Natural killer cell (primary cell): ENCODE results near the gene FHIT. TPM values are rescaled to one million over a fixed set of nuclear protein-coding genes. Genes with fewer than 3 reads are reported as not detected.

ENCODE experiments used
- ATAC-seq, 3 donors: fragments of 150-1000 bp in 2 of 3; fragments of 200-7000 bp in 1 of 3; cut with Tn5 transposase; 1 replicate in 1 of 3; 2 replicates in 2 of 3; pipeline ENCODE4 v1.10.0; 2021; ENCODE audit warnings: mild to moderate bottlenecking in 2 of 3, moderate library complexity in 2 of 3
- DNase-seq, 2 donors: peaks; one replicate each; pipeline versions ENCODE4 v3.0.0 to v3.0.0-alpha.2; 2013 to 2021; ENCODE audit warnings: mixed read lengths in 1 of 2
- H3K27ac ChIP-seq: one replicate; pipeline ENCODE4 v1.5.1; 2013; ENCODE audit warnings: mild to moderate bottlenecking, low read length
- H3K27me3 ChIP-seq: one replicate; pipeline ENCODE4 v1.6.1; 2013; ENCODE audit warnings: low read length; ENCODE audit not compliant: control insufficient read depth, insufficient read depth
- H3K36me3 ChIP-seq: one replicate; pipeline ENCODE4 v1.6.1; 2013; ENCODE audit warnings: low read length; ENCODE audit not compliant: control insufficient read depth, insufficient read depth
- H3K4me1 ChIP-seq: one replicate; pipeline ENCODE4 v1.6.1; 2013; ENCODE audit warnings: low read length; ENCODE audit not compliant: control insufficient read depth, insufficient read depth
- H3K4me3 ChIP-seq: one replicate; pipeline ENCODE4 v1.5.1; 2013; ENCODE audit warnings: low read length
- H3K9me3 ChIP-seq: one replicate; pipeline ENCODE4 v1.6.1; 2013; ENCODE audit warnings: low read length; ENCODE audit not compliant: control insufficient read depth, insufficient read depth
- H3K27ac Mint-ChIP-seq, 2 donors: one replicate each; pipeline ENCODE4 v1.8.0; 2022; ENCODE audit warnings: mild to moderate bottlenecking in 2 of 2, mixed read lengths in 2 of 2, moderate library complexity in 1 of 2
- H3K27me3 Mint-ChIP-seq, 2 donors: one replicate each; pipeline ENCODE4 v1.8.0; 2022; ENCODE audit warnings: low read depth in 2 of 2, mixed read lengths in 2 of 2
- H3K36me3 Mint-ChIP-seq: one replicate; pipeline ENCODE4 v1.8.0; 2022; ENCODE audit warnings: mixed read lengths
- H3K4me1 Mint-ChIP-seq, 2 donors: one replicate each; pipeline ENCODE4 v1.8.0; 2022; ENCODE audit warnings: mixed read lengths in 2 of 2
- H3K4me3 Mint-ChIP-seq: one replicate; pipeline ENCODE4 v1.8.0; 2022; ENCODE audit warnings: mild to moderate bottlenecking, moderate library complexity, mixed read lengths
- H3K9me3 Mint-ChIP-seq, 2 donors: one replicate each; pipeline ENCODE4 v1.8.0; 2022; ENCODE audit warnings: mixed read lengths in 2 of 2
- CTCF ChIP-seq: fragments of 200-600 bp; IDR thresholded peaks from one replicate; pipeline ENCODE4 v1.8.0; 2022; ENCODE audit warnings: antibody characterized with exemption
- WGBS: methylation state at CpG from one replicate; pipeline ENCODE4 v1.1.7; 2013; ENCODE audit warnings: missing lambda C conversion rate; ENCODE audit not compliant: insufficient coverage; 5-methylcytosine and 5-hydroxymethylcytosine counted together
- intact Hi-C: fragments of 100-400 bp; cut with micrococcal nuclease; formaldehyde crosslinking; loops from one replicate; pipeline ENCODE4 v1.14.2; 2022
- total RNA-seq, 4 donors: library from RNA; stranded (reverse); fragments of 120-200 nt in 1 of 4; gene quantifications; one replicate each; pipeline versions ENCODE4 v1.2.3 to v1.2.4, GENCODE V29; 2013 to 2022

FHIT gene
- total RNA-seq, 3 donors from 2014 or later (not counting 1 experiment from before 2014, with no cell fraction given), result 2.7 to 6.1 (median 3.3) TPM

DNA sequence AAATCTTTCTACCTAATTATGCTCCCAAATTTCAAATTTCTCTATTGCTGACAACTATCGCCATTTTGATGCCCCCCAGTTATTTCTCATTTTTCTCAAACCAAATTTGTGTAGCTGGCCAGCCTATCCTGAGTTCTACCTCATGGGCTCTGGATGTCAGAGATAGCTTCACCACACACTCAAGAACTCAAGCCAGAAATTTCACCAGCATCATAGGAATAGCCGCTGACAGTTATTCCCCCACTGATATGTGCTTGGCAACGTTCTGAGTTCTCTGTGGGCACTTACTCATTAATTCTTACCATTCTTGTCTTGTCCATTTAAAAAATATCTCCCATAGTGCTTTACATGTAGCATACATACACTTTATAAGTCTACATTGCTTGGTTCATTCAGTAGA, 264.7 kb downstream of the FHIT start:
- Mint-ChIP-seq H3K27me3 (no peaks in the 10 kb centered on the region), H3K4me3 (no peak overlapping the region), H3K27ac (no peak overlapping the region), H3K4me1 (no peaks in the 10 kb centered on the region), H3K36me3 (no peaks in the 10 kb centered on the region), H3K9me3 (peaks cover 12 to 13% of the 10 kb centered on the region in 2 donors)
- Histone ChIP-seq H3K27ac (no peak overlapping the region), H3K27me3 (no peaks in the 10 kb centered on the region), H3K36me3 (no peaks in the 10 kb centered on the region), H3K4me3 (no peak overlapping the region), H3K9me3 (peaks cover 2% of the 10 kb centered on the region), H3K4me1 (no peaks in the 10 kb centered on the region)
- WGBS, result 87% methylated on average over 3 of the region's 3 CpGs
- DNase-seq, result no peak
- ATAC-seq, result no peak
- intact Hi-C loops, result no loop called here
- no peak for TF ChIP-seq CTCF

DNA sequence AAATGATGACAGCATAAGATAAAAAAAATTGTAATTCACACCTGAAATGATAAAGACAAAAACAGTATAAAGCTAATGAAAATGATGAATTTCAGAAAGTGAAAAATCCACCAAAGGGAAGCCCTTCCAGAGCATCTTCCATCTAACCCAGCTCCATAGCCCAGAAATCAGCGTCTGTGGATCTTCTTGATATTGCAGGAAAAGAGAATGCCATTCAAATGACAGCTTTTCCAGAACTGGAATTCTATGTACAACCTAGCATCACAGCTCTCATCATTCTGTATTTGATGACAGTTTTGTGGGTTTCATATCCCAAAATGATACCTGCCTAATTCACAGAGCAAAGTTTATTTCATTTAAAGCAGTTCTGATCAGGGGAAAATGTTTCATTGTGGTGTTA, 267.3 kb downstream of the FHIT start:
- Mint-ChIP-seq H3K9me3 (peaks cover 13 to 15% of the 10 kb centered on the region in 2 donors), H3K27ac (no peak overlapping the region), H3K4me3 (no peak overlapping the region), H3K36me3 (no peaks in the 10 kb centered on the region), H3K4me1 (peaks cover 0 to 6% of the 10 kb centered on the region in 2 donors), H3K27me3 (no peaks in the 10 kb centered on the region)
- WGBS, result 75% methylated on average over 1 of the region's 1 CpG
- ATAC-seq, result no peak
- H3K4me3 ChIP-seq, result no peak overlapping the region
- no peaks in the 10 kb centered on the region for H3K27me3 ChIP-seq
- intact Hi-C loops, result no loop called here
- H3K27ac ChIP-seq, result no peak overlapping the region
- no peak for TF ChIP-seq CTCF
- H3K4me1 ChIP-seq, result no peaks in the 10 kb centered on the region
- H3K36me3 ChIP-seq, result no peaks in the 10 kb centered on the region
- no peaks in the 10 kb centered on the region for H3K9me3 ChIP-seq
- DNase-seq, result no peak

DNA sequence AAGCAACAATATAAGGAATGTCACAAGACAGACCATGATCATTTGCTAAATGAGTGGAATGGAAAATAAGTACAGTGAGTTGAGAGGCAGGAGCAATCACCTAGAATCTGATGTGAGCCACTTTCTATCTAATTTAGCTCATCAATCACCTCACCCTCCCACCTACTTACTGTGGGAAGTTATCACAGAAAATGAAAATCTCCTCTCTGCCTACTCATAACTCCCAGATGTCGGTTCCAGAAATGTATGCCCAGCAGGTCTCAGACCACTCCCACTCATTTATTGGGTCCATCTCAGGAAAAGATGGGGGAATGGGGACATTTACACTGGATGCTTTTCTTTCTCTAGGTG, 270.9 kb downstream of the FHIT start:
- Histone ChIP-seq H3K27ac (no peak overlapping the region), H3K27me3 (no peaks in the 10 kb centered on the region), H3K4me3 (no peak overlapping the region), H3K9me3 (no peaks in the 10 kb centered on the region), H3K4me1 (no peaks in the 10 kb centered on the region), H3K36me3 (no peaks in the 10 kb centered on the region)
- intact Hi-C loops, result no loop called here
- H3K36me3 Mint-ChIP-seq, result no peaks in the 10 kb centered on the region
- H3K4me1 Mint-ChIP-seq, result peaks cover 0 to 6% of the 10 kb centered on the region in 2 donors
- no peak overlapping the region for H3K27ac Mint-ChIP-seq
- peaks cover 7 to 8% of the 10 kb centered on the region in 2 donors for H3K9me3 Mint-ChIP-seq
- ATAC-seq (no peak), DNase-seq (no peak)
- no CpG with 5 or more reads among the region's 1 CpG for WGBS
- TF ChIP-seq CTCF, result no peak
- no peak overlapping the region for H3K4me3 Mint-ChIP-seq
- H3K27me3 Mint-ChIP-seq, result no peaks in the 10 kb centered on the region
